HepG2 (cell line): ENCODE data around the gene CITED4. TPM values are rescaled to one million over a fixed set of nuclear protein-coding genes. Genes with fewer than 3 reads are reported as not detected.

Experiments
- ATAC-seq: fragments of 200-7000 bp; cut with Tn5 transposase; 3 replicates; pipeline ENCODE4 v1.9.1; 2020; ENCODE audit warnings: mild to moderate bottlenecking, moderate library complexity
- BruUV-seq: library from RNA; stranded (reverse); fragments of 400-500 nt; replicated peaks from 2 replicates; lab custom pipeline; 2021; lab: Mats Ljungman, UMichigan
- CTCF ChIA-PET: fragments of 300-600 bp; formaldehyde crosslinking; extraction: SDS; loops from one replicate; lab custom pipeline; 2021; ENCODE audit warnings: low total read pairs, inconsistent platforms, low intra/inter-chr PET ratio; lab: Yijun Ruan, JAX
- POLR2A ChIA-PET: fragments of 350-600 bp; sonication (Branson Sonifier 250); formaldehyde crosslinking; loops from one replicate; lab custom pipeline; 2020; ENCODE audit warnings: antibody characterized with exemption, inconsistent platforms; lab: Yijun Ruan, JAX
- DNase-seq: peaks from one replicate; pipeline ENCODE4 v3.0.0-alpha.2; 2015; ENCODE audit warnings: low spot score
- FAIRE-seq: peaks from 3 replicates; lab custom pipeline; 2011; peaks lifted over from hg19 to GRCh38; lab: Jason Lieb, UNC
- H2AFZ ChIP-seq: one replicate; pipeline ENCODE4 v1.6.1; 2011; ENCODE audit warnings: low read length, inconsistent platforms
- H3K27ac ChIP-seq: fragments of 300-600 bp; 3 replicates; pipeline ENCODE4 v1.8.0; 2011; ENCODE audit warnings: mixed run types, mild to moderate bottlenecking, mixed read lengths, low read length, inconsistent platforms; ENCODE audit not compliant: insufficient read depth; ENCODE audit errors: extremely low read length
- H3K27me3 ChIP-seq, 2 experiments: fragments of 200-600 bp in 1 of 2; 2 replicates in 1 of 2; 3 replicates in 1 of 2; pipeline versions ENCODE4 v1.6.0 to v1.8.0; 2011; ENCODE audit warnings: low read length in 2 of 2, mild to moderate bottlenecking in 2 of 2, moderate library complexity in 2 of 2, inconsistent platforms in 1 of 2; ENCODE audit not compliant: insufficient read depth in 2 of 2, control insufficient read depth in 1 of 2
- H3K36me3 ChIP-seq, 2 experiments: fragments of 200-600 bp in 1 of 2; replicated peaks in 1 of 2; 2 replicates in 1 of 2; 3 replicates in 1 of 2; pipeline versions ENCODE4 v1.5.1 to v1.8.0; 2011; ENCODE audit warnings: low read length in 2 of 2, inconsistent platforms in 1 of 2; ENCODE audit not compliant: insufficient read depth in 2 of 2, control insufficient read depth in 1 of 2
- H3K4me1 ChIP-seq: 2 replicates; pipeline ENCODE4 v1.5.1; 2012; ENCODE audit warnings: low read length, inconsistent platforms; ENCODE audit not compliant: insufficient read depth
- H3K4me2 ChIP-seq: 2 replicates; pipeline ENCODE4 v1.6.0; 2011; ENCODE audit warnings: low read depth, low read length, inconsistent platforms
- H3K4me3 ChIP-seq, 3 experiments: fragments of 200-600 bp in 1 of 3; sonication (generic), shearing (Covaris generic) in 1 of 3; replicated peaks in 1 of 3; 2 replicates each; pipeline ENCODE4 v1.5.1; 2011 to 2016; ENCODE audit warnings: low read length in 3 of 3, inconsistent platforms in 2 of 3, low read depth in 2 of 3, mild to moderate bottlenecking in 2 of 3, control low read depth in 1 of 3, mixed read lengths in 1 of 3; ENCODE audit not compliant: insufficient read depth in 1 of 3
- H3K79me2 ChIP-seq: one replicate; pipeline ENCODE4 v1.6.1; 2011; ENCODE audit warnings: low read length, inconsistent platforms; ENCODE audit not compliant: insufficient read depth
- H3K9ac ChIP-seq: 2 replicates; pipeline ENCODE4 v1.6.0; 2011; ENCODE audit warnings: mild to moderate bottlenecking, low read depth, low read length, inconsistent platforms; ENCODE audit not compliant: insufficient read depth
- H3K9me3 ChIP-seq: 2 replicates; pipeline ENCODE4 v1.5.1; 2012; ENCODE audit warnings: mild to moderate bottlenecking, low read length
- H4K20me1 ChIP-seq: 2 replicates; pipeline ENCODE4 v1.6.0; 2011; ENCODE audit warnings: inconsistent platforms, mild to moderate bottlenecking, low read length, moderate library complexity; ENCODE audit not compliant: insufficient read depth
- NFIB ChIP-seq: sonication (generic); formaldehyde crosslinking; IDR thresholded peaks from 2 replicates; pipeline ENCODE4 v1.9.0; 2021; ENCODE audit warnings: missing genetic modification reagents, mild to moderate bottlenecking, borderline replicate concordance
- PTBP1 ChIP-seq: fragments of 200-400 bp; formaldehyde crosslinking; IDR thresholded peaks from 2 replicates; pipeline ENCODE4 v1.6.1; 2018; ENCODE audit warnings: low read length, low read depth; ENCODE audit not compliant: poor library complexity, severe bottlenecking
- ZNF646 ChIP-seq: sonication (generic); formaldehyde crosslinking; IDR thresholded peaks from 2 replicates; pipeline ENCODE4 v1.9.0; 2021; ENCODE audit warnings: mild to moderate bottlenecking, missing genetic modification reagents
- WGBS: methylation state at CpG from one replicate; pipeline ENCODE4 v1.1.6; 2017; ENCODE audit warnings: low lambda C conversion rate; 5-methylcytosine and 5-hydroxymethylcytosine counted together
- in situ Hi-C: cut with HindIII; loops from 2 replicates; pipeline ENCODE4 v1.10.0; 2017; ENCODE audit warnings: low pct_unique_long_range_greater_than_20kb; ENCODE audit not compliant: extremely low pct_ligation_motif_present
- intact Hi-C: fragments of 100-400 bp; cut with micrococcal nuclease; formaldehyde crosslinking; loops from one replicate; pipeline ENCODE4 v1.10.0; 2022; ENCODE audit not compliant: unreplicated experiment
- polyA plus RNA-seq, 8 experiments: library from polyadenylated mRNA; depleted of rRNA in 3 of 8; stranded (reverse) in 7 of 8; unstranded in 1 of 8; fragments of >200 nt; fragmentation: Illumina TruSeq in 4 of 8; extraction: Trizol in 4 of 8; gene quantifications; 2 replicates each; pipeline versions ENCODE4 v1.2.1 to v1.2.3, GENCODE V29; 2011 to 2016; ENCODE audit warnings: low read depth in 4 of 8, missing spikeins in 1 of 8, mixed read lengths in 1 of 8; ENCODE audit not compliant: insufficient read depth in 1 of 8
- total RNA-seq, 5 experiments: library from RNA; depleted of rRNA; stranded (reverse); fragments of >200 nt; fragmentation: Illumina TruSeq; extraction: Trizol; gene quantifications; 2 replicates each; pipeline ENCODE4 v1.2.3, GENCODE V29; 2016; ENCODE audit warnings: low read depth in 1 of 5
- TF ChIP-seq, protein P1 (sequence below): IDR thresholded peaks from 2 replicates; pipeline ENCODE4 v1.6.1; 2016; ENCODE audit warnings: missing compliant biosample characterization, missing genetic modification reagents, borderline replicate concordance
- TF ChIP-seq, protein P2 (sequence below): fragments of 450-650 bp; IDR thresholded peaks from 2 replicates; pipeline ENCODE4 v1.6.1; 2017
- TF ChIP-seq, protein P3 (sequence below), 2 experiments: sonication (generic) in 1 of 2; formaldehyde crosslinking in 1 of 2; IDR thresholded peaks; 2 replicates each; pipeline versions ENCODE4 v1.4.0 to v1.6.1; 2018 to 2020; ENCODE audit warnings: missing genetic modification reagents in 2 of 2, borderline replicate concordance in 1 of 2, low read depth in 1 of 2, mild to moderate bottlenecking in 1 of 2, missing biosample characterization in 1 of 2

The CITED4 gene
- total and polyA plus RNA-seq, 2 of the 13 experiments (the other 11 are each of a cell fraction or from before 2014, with no cell fraction given): 1.5 to 9.9 TPM

DNA sequence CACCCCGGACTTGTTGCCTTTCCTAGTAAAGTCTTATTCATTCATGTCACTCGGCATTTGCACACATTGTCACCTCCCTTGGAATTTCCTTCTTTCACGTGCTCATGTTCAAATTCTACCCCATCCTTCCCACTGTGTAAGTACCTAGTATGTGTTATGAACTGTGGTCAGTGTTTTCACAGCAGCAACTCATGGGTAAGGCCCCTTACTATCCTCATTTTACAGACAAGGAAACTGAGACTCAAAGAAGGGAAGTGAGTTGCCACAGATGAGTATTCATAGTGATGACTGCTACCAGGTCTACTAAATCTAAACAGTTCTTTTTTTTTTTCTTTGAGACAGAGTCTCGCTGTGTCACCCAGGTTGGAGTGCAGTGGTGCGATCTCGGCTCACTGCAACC is 10.5 kb downstream of the CITED4 start:
- FAIRE-seq (no peak), ATAC-seq (no peak), DNase-seq (no peak)
- in situ Hi-C loops (no loop called here), intact Hi-C loops (loop anchor here (5.0 kb wide), 1 partner anchor 159 kb away; the partner anchor contains the start of gene NFYC)
- Histone ChIP-seq H3K4me1 (peaks cover 14% of the 10 kb centered on the region; the same call in 1 of the 2 replicates), H4K20me1 (no peaks in the 10 kb centered on the region), H3K36me3 (no peaks in the 10 kb centered on the region), H3K79me2 (no peaks in the 10 kb centered on the region), H3K9ac (no peak overlapping the region), H3K27me3 (peaks cover 3 to 32% of the 10 kb centered on the region in 2 experiments; a peak in 3 of 5 replicates), H3K4me2 (no peak overlapping the region), H3K27ac (no peak overlapping the region), H3K4me3 (no peak overlapping the region), H2AFZ (no peak overlapping the region), H3K9me3 (no peaks in the 10 kb centered on the region)
- no peak for TF ChIP-seq PTBP1
- TF ChIP-seq, protein P1, sequence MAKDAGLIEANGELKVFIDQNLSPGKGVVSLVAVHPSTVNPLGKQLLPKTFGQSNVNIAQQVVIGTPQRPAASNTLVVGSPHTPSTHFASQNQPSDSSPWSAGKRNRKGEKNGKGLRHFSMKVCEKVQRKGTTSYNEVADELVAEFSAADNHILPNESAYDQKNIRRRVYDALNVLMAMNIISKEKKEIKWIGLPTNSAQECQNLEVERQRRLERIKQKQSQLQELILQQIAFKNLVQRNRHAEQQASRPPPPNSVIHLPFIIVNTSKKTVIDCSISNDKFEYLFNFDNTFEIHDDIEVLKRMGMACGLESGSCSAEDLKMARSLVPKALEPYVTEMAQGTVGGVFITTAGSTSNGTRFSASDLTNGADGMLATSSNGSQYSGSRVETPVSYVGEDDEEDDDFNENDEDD: no peak
- no peak for TF ChIP-seq ZNF646 (CRISPR knock-in tag)
- no peak for TF ChIP-seq NFIB (CRISPR knock-in tag)
- TF ChIP-seq, protein P2, sequence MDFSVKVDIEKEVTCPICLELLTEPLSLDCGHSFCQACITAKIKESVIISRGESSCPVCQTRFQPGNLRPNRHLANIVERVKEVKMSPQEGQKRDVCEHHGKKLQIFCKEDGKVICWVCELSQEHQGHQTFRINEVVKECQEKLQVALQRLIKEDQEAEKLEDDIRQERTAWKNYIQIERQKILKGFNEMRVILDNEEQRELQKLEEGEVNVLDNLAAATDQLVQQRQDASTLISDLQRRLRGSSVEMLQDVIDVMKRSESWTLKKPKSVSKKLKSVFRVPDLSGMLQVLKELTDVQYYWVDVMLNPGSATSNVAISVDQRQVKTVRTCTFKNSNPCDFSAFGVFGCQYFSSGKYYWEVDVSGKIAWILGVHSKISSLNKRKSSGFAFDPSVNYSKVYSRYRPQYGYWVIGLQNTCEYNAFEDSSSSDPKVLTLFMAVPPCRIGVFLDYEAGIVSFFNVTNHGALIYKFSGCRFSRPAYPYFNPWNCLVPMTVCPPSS: no peak
- TF ChIP-seq, protein P3, sequence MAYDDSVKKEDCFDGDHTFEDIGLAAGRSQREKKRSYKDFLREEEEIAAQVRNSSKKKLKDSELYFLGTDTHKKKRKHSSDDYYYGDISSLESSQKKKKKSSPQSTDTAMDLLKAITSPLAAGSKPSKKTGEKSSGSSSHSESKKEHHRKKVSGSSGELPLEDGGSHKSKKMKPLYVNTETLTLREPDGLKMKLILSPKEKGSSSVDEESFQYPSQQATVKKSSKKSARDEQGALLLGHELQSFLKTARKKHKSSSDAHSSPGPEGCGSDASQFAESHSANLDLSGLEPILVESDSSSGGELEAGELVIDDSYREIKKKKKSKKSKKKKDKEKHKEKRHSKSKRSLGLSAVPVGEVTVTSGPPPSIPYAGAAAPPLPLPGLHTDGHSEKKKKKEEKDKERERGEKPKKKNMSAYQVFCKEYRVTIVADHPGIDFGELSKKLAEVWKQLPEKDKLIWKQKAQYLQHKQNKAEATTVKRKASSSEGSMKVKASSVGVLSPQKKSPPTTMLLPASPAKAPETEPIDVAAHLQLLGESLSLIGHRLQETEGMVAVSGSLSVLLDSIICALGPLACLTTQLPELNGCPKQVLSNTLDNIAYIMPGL (CRISPR knock-in tag; IDR thresholded peaks at IDR 0.05; ENCODE audit: borderline replicate concordance in 1 of 2, low read depth in 1 of 2): no peak
- CTCF ChIA-PET: interaction anchor here (1.1 kb wide), 1 partner anchor 97 kb away, joined by 3 read pairs; no protein-coding TSS in a partner anchor
- 38% methylated on average over 6 of the region's 6 CpGs for WGBS
- POLR2A ChIA-PET: no interaction called here
- no TSS peak for BruUV-seq
